IPS-18c (cell line): ENCODE results near the gene OR5V1.
"Not testable (repeated sequence)": the region's sequence is repeated elsewhere in the genome, so short reads cannot be mapped to it uniquely, and the experiment has no call there.

Experiments
- H3K4me3 ChIP-seq: 2 replicates; pipeline ENCODE4 v1.7.0; 2013; ENCODE audit warnings: low read depth, mild to moderate bottlenecking, low read length, moderate library complexity; ENCODE audit not compliant: insufficient read depth
- H3K9me3 ChIP-seq: one replicate; pipeline ENCODE4 v1.6.1; 2013; ENCODE audit warnings: mild to moderate bottlenecking, low read length, moderate library complexity; ENCODE audit not compliant: control insufficient read depth, insufficient read depth

OR5V1 gene

GRCh38 chr6:29368765-29369164 is at the start of gene OR5V1:
OR5V1 (minus strand) TSS chr6:29368865; CDS start chr6:29356195, 12,670 bp downstream.
- H3K4me3 ChIP-seq: no peak within 1 kb of the TSS
- no peaks in the 10 kb centered on the region for H3K9me3 ChIP-seq

DNA sequence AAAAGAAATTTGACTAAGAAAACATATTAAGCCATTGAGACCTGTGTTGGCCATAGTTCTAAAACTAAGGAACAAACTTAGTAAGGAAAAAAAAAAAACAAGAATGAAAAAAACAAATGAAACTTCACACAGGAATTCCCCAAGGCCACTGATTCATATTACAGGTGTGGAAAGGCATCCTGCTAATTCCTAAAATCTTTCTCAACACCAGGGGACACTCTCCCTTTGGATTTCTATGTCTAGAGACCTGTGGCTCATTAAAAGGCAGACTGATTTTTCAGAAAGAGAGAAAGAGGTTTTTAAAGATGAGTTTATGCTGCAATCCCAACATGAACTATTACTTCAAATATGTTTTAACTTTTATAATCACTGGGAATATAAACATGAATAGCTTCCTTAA is 45.9 kb upstream of the OR5V1 start, which contains the start of gene OR12D1:
Gene OR12D1 (plus strand): TSS at position 341 of the 400 bp plus-strand sequence.
- Histone ChIP-seq H3K9me3 (peaks cover 2% of the 10 kb centered on the region), H3K4me3 (no peak within 1 kb of the TSS)

- Histone ChIP-seq H3K9me3 (no peaks in the 10 kb centered on the region), H3K4me3 (no peak overlapping the region)
Measured at GRCh38 chr6:29403801-29404200, 35.1 kb upstream of the OR5V1 start.

DNA sequence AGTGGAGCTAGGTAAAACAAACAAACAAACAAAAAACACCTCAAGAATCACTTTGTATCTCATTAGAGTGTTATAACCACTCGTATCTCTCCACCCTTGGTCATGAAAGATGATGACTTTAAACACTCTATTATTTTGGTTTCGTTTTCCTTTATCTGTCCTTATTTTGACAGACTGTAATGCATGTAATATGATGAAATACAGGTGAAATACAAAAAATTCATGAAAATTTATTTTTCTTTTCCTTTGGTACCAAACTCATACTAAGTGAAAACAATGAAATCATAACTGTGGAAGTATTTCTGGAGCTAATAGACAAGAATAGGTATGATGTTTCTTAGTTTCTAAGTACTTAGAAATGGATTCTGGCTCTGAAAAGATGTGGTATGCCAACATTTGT is 30.9 kb upstream of the OR5V1 start:
- Histone ChIP-seq H3K9me3 (no peaks in the 10 kb centered on the region), H3K4me3 (no peak overlapping the region)

GRCh38 chr6:29395331-29395730 is 26.7 kb upstream of the OR5V1 start, which contains the start of gene OR12D2:
OR12D2 (plus strand) TSS chr6:29395631; CDS start chr6:29396700, 1,069 bp downstream.
- H3K4me3 ChIP-seq: no peak within 1 kb of the TSS
- no peaks in the 10 kb centered on the region for H3K9me3 ChIP-seq

GRCh38 chr6:29388533-29388932 is 19.9 kb upstream of the OR5V1 start:
- Histone ChIP-seq H3K4me3 (no peak overlapping the region), H3K9me3 (no peaks in the 10 kb centered on the region)

DNA sequence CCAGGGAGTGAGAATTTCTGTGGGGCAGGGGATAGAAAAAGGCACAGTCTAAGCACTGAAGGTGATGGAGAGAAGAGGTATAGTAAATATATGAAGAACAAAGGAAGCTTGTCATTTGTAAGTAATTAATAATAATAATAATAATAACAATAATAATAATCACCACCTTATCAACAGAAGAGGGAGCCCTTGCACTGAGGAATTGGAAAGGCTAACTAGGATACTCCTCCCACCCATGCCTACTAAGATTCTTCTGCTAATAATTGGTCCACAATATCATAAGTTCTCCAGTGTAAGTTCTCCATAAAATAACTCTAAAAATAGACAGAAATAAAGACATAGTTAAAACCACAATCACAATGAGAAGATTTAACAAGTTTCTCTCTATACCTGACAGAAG is 7.3 kb upstream of the OR5V1 start:
- H3K4me3 ChIP-seq: no peak overlapping the region
- H3K9me3 ChIP-seq: no peaks in the 10 kb centered on the region

DNA sequence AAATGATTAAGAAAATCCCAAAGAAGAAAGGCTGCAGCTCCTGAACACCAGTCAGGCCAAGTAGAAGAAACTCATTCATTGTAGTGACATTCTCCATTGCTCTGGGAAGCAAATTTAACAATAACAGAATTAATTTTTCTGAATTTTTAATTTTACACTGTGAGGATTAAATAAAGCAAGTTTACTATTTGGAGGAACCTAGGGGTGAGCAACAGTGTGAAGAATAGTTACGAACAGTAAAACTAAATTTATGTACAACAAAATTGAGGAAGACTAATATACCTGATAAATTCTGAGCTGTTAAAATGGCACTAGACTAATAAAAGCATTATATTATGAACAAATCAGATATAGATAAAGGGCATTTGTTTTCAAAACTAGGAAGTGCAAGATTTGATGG is 6.5 kb upstream of the OR5V1 start, which contains the start of gene OR12D3:
Gene OR12D3 (minus strand): TSS at position 101 of the 400 bp plus-strand sequence. CDS start 4 bp downstream, at position 97.
- no peaks in the 10 kb centered on the region for H3K9me3 ChIP-seq
- no peak within 1 kb of the TSS for H3K4me3 ChIP-seq

DNA sequence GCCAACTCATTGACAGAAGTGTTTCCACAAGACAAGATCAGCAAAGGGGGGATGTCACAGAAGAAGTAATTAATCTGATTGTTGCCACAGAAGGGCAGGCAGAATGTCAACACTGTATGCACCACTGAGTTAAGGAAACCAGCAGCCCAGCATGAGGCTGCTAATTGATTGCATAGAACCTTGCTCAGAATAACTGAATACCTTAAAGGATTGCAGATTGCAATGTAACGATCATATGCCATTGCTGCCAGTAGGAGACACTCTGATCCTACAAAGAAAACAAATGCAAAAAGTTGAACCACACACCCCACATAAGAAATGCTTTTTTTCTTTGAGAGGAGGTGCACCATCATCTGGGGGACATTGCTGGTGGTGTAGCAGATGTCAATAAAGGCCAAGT is 13.1 kb downstream of the OR5V1 start:
- H3K4me3 ChIP-seq: no peak overlapping the region

DNA sequence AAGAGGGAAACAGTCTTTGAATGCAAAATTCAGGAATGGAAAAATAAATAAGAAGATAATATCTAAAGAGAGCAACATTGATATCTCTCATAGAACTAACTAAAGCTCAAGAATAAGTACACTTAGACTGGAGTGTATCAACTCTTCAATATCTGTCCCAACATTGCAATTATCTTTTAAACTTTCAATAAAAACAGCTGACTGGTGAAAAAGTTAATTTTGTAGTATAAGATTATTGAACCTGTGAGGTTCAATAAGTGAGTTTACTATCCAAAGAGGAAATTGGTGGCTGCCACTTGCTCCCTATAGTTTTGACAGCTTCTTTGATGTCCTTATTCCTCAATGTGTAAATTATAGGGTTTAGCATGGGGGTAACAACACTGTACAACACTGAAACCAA is 13.7 kb downstream of the OR5V1 start:
- no peaks in the 10 kb centered on the region for H3K9me3 ChIP-seq

More for the DNA sequence above, 13.1 kb downstream of the OR5V1 start:
- H3K9me3 ChIP-seq: no peaks in the 10 kb centered on the region

GRCh38 chr6:29349348-29349747 is 19.3 kb downstream of the OR5V1 start:
- H3K9me3 ChIP-seq, H3K4me3 ChIP-seq: not testable (repeated sequence)

More for the DNA sequence above, 13.7 kb downstream of the OR5V1 start:
- H3K4me3 ChIP-seq: no peak overlapping the region

GRCh38 chr6:29345380-29345779 is 23.3 kb downstream of the OR5V1 start:
- Histone ChIP-seq H3K9me3 (no peaks in the 10 kb centered on the region), H3K4me3 (no peak overlapping the region)

DNA sequence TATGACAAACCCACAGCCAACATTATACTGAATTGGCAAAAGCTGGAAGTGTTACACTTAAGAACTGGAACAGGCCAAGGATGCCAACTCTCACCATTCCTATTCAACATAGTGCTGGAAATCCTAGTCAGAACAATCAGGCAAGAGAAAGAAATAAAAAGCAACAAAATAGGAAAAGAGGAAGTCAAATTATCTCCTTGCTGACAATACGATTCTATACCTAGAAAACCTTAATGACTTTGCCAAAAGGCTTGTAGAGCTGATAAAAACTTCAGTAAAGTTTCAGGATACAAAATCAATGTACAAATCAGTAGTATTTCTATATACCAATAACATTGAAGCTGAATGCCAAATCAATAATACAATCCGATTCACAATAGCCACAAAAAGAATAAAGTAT is 32.4 kb downstream of the OR5V1 start:
- H3K9me3 ChIP-seq: no peaks in the 10 kb centered on the region
- H3K4me3 ChIP-seq: no peak overlapping the region

DNA sequence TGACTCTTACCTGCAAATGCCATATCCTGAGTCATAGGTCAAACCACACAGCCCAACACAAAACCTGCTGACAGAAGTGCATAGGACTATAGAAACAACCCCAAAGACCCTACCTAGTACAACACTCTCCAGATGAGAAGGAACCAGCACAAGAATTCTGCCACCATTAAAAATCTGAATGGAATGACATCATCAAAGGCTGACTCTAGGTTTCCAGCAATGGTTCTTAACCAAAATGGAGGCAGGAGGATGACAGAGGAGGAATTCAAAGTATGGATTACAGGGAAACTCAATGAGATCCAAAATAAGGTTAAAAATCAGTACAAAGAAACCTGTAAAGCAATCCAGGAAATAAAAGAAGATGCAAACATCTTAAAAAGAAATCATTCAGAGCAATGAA is 36.0 kb downstream of the OR5V1 start:
- Histone ChIP-seq H3K4me3 (no peak overlapping the region), H3K9me3 (no peaks in the 10 kb centered on the region)

DNA sequence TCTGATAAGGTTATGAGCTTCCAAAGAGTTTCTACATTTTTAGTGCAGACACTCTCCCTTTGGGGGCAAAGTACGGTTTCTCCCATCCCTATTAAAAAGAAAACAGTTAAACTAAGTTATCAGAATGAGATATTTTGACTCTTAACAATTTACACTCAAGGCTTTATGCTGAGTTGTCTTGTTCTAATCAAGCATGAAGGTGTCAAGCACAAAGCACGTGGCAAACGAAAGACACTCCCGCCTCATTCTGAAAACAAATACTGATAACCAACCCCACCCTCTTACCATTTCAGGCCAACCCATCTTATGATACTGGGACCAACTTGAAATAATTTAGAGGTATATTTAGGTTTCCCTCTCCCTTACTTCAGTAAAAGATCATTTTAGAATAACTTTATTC is 42.9 kb downstream of the OR5V1 start:
- Histone ChIP-seq H3K4me3 (no peak overlapping the region), H3K9me3 (no peaks in the 10 kb centered on the region)

- not testable (repeated sequence) for H3K4me3 ChIP-seq, H3K9me3 ChIP-seq
Measured at GRCh38 chr6:29323332-29323731, 45.3 kb downstream of the OR5V1 start.

- no peak overlapping the region for H3K4me3 ChIP-seq
Measured at GRCh38 chr6:29319931-29320330, 48.7 kb downstream of the OR5V1 start.

More at GRCh38 chr6:29319931-29320330, 48.7 kb downstream of the OR5V1 start:
- H3K9me3 ChIP-seq: no peaks in the 10 kb centered on the region
